CD4-positive, alpha-beta T cell treated with Interleukin-4 for 4 hours (primary cell): ENCODE measurements around the gene FBXL2.
"Not testable (repeated sequence)": the region's sequence is repeated elsewhere in the genome, so short reads cannot be mapped to it uniquely, and the experiment has no call there.

Source experiments
- DNase-seq: peaks from one replicate; pipeline ENCODE4 v3.0.0-alpha.2; 2020

Gene FBXL2

DNA sequence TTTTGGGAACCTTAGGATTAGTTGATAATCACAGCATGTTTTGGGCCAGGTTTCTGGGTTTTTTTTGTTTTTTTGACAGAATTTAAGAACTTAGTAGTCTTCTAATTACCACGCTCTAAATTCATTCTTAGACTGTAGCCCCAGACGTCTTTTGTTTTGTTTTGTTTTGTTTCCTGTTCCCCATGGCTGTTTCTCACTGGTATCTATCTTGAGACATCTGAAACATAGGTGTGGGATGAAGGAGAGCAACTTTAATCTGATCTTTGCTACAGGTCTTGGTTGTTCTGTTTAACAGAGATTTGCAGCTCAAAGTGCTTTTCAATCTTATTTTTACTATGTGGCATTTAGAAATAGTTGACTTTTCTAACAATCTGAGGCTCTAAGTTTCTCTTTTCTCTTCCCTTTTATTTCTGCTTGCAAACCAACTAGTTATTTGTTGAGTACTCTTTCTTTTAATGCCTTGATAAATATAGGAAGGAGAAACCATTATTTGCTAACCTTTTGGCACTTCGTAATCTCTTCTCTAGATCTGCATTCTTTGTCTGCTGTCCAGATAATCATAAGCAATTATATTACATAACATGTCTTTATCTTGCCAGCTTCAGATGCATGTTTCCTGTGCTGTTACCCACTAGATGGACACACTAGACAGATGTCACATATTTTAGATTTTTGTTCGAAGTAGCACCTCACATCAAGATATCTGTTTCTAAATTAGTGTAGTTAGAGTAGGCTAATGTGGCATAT is 40.9 kb downstream of the FBXL2 start:
- no peak for DNase-seq

DNA sequence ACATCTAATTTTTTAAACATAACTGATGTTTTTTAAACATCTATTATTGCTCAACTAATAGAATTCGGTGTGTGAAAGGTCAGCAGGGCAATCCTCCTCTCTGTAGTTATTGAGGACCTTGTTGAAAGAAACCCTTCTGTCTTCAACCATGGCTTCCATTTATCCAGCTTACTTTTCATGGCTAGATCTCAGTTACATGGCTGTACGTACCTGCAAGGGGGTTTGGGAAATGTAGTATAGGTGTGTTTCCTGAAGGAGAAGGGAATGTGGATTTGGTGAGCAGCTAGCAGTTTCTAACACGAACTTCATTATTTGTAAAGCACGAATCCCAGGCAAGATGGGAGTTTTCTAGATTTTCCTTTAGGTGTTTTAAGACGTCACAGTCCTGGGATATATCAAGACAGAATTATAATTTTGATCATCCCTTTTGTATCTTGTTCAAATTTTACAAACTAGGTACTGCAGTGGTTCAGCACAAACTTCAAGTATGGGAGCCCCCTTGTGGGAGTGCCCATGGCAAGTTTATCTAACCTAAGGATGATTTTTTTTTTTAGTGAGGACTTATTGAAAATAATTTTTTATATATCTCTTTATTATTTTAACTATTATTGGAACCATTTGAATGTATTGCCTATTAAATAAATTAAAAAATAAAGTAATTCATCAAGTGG is 41.6 kb downstream of the FBXL2 start:
- no peak for DNase-seq

DNA sequence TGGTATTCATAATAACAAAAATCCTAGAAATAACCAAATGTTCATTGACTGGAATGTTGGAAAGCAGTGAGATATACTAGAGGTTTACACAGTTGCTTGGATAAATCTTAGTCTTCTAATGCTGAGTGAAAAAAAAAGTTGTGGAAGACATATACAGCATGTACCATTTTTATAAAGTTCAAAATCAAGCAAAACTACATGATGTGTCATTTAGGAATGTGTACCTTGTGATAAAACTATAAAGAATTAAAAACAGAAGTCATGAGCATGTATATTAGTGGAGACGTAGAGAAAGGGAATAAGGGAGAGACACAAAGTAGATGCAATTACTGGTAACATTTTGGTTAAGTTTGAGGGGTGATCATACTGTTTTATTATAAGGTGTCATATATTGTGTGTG is 45.2 kb downstream of the FBXL2 start:
- no peak for DNase-seq

DNA sequence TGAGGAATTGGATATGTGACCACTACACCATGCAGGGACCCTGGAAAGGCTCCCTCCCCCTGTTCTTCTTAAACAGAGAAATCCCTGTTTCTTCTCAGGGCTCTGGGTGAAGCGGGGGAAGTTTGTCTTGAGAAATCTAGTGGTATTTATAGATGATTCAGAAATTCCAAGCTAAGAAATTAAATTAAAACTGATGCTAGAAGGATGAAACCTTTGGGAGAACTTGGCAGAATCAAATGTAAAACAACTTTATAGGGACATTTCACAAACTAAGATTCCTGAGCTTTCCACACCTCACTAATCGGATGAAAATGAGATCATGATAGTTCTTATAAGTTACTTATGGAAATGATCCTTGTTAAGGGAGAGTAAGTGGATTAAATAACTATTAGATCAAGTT is 54.2 kb downstream of the FBXL2 start:
- DNase-seq = no peak

DNA sequence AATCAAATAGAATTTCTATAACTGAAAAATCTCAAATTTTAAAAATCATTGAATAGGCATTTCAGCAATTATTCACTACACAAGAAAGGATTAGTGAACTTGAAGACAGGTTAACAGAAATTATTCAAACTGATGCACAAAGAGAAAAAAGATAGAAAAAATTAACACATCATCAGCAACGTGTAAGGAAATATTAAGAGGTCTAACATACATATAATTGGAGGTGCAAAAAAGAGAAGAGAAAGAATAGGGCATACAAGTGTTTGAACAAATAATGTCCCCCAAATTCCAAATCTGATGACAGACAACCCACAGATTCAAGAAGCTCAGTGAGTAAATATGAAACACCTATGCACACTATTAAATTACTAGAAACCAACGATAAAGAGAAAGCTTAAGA is 57.1 kb downstream of the FBXL2 start:
- no peak for DNase-seq

DNA sequence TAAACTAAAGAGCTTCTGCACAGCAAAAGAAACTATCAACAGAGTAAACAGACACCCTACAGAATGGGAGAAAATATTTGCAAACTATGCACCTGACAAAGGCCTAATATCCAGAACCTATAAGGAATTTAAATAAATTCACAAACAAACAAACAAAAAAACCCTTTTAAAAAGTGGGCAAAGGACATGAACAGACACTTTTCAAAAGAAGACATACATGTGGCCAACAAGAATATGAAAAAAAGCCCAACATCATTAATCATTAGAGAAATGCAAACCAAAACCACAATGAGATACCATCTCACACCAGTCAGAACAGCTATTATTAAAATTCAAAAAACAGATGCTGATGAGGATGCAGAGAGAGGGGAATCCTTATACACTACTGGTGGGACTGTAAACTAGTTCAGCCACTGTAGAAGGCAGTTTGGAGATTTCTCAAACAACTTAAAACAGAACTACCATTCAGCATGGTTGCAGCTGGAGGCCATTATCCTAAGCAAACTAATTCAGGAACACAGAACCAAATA is 61.8 kb downstream of the FBXL2 start:
- DNase-seq = not testable (repeated sequence)

DNA sequence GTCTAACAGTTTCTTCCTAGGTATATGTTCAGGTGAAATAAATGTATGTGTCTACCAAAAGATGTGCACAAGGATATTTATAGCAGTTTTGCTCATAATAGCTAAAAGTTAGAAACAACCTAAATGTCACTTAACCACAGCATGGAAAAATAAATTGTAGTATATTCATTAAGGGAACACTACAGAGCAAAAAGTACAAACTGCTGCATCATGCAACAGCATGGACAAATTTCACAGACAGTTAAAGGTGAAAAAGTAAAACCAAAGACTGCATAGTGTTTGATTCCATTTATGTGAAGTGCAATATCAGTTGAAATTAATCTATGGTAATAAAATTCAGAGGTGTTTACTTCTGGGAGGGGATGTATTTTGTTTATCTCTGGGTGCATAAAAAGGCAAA is 62.5 kb downstream of the FBXL2 start:
- no peak for DNase-seq

DNA sequence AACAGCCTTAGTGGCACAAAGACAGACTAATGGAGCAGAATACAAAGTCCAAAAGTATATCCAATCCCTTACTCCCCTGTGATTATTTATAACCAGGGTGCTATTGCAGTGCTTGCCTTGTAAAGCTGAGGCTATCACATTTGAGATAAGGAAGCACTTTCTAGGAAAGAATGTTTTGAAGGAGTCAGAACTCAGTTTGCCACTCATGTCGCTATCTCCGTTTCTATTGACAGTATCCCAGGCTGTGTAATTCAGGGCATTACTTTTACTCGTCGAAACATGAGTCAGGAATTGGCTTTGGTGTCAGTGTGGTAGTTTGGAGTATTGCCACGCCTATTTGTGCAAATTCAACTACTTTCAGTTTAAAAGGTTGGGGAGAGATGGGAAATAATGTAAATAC is 78.4 kb downstream of the FBXL2 start:
- no peak for DNase-seq

- DNase-seq = no peak
These were observed 81.0 kb downstream of the FBXL2 start for GRCh38 chr3:33358172-33358781.

DNA sequence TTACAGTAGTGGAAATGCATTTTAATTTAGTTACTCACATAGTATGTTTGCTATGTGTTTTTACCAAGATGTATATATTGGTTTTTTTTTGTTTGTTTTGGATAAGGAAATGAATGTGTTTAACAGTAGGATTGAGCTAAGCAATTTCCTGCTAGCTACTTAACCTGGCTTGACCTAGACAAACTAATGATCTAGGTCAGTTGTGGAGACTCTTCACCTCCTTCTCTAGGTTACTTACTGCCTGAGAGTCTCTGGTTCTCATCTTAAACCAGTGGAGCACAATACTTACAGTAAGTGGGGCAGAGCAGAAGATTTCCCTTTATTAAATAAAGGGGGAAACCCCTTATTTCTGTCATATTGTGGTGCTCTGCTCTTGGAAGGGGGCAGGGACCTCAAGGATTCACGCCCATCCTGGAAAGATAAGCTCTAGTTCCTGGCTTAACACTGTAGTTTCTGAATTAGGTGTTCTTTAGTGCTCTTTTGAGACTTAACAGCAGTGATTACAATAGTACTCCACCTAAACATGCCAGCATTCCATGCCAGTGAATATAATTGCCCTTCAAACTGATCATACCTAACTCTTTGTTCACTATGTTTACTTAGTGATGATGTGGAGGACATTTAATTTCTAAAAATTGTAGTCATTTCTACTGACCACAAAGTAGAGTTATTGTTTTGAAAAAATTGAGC is 83.0 kb downstream of the FBXL2 start:
- no peak for DNase-seq

DNA sequence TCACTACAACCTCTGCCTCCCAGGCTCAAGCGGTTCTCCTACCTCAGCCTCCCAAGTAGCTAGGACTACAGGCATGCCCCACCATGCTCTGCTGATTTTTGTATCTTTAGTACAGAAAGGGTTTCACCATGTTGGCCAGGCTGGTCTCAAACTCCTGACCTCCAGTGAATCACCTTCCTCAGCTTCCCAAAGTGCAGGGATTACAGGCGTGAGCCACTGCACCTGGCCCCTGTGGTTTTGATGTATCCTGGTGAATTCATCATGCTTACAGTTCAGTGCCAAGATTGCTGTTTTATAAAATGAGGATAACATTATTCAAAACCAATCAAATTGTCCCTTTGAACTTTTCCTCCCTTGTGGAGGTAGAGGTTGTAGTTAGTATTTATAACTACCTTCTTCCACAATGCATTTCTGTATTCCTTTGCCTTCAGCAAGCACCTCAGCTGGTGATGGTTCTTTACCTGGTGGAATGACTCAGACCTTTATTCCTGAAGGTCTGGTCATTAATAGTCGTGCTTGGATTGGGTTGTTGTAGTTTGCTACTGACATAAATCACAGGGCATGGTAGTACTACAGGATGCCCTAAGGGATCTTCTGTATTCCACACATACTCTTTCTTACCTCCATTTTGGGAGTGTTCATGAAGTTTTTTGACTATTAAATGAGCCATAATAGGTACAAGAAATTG is 86.0 kb downstream of the FBXL2 start:
- no peak for DNase-seq

GRCh38 chr3:33364060-33364459 is 86.8 kb downstream of the FBXL2 start:
- DNase-seq = no peak

GRCh38 chr3:33364531-33365128 is 87.4 kb downstream of the FBXL2 start:
- no peak for DNase-seq

DNA sequence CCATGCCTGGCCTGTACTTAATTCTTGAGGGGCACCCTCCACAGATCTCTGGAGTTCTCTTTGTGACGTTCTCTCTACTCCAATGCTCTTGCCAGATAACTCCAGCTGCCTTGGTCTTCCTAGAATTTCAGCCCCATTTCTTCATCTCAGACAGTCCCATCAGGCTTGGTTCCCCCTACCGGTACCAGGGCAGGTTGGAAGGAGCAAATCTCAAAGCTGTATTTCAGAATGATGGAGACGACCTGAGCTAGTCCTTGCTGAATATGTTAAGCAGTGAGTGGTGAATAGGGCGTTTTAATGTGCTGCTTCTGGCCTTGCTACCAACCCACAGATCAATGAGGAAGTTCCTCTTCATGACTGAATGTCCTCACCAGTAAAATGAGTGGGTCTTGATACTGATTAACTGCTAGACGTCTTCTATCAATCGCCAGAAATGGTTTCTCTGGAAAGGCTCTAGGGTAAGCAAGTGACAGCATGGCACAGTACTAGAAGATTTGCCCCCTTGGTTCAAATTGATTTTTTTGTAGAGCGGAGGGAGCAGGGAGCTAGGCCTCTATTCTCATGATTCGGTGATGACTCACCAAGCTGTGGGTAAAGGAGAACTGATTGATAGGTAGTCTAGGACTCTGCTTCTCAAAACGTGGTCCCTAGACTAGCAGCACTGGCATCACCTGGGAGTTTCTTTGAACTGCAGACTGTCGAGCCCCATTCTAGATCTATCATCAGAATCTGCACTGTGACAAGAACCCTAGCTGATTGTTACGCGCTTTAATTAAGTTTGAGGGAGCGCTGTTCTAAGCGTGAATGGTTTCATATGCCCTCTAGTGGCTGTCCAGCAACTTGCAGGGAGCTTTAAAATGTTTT is 95.2 kb downstream of the FBXL2 start:
- peak; percentile 62 for DNase-seq

- no peak for DNase-seq
These were observed 95.8 kb downstream of the FBXL2 start for GRCh38 chr3:33373082-33373437.

DNA sequence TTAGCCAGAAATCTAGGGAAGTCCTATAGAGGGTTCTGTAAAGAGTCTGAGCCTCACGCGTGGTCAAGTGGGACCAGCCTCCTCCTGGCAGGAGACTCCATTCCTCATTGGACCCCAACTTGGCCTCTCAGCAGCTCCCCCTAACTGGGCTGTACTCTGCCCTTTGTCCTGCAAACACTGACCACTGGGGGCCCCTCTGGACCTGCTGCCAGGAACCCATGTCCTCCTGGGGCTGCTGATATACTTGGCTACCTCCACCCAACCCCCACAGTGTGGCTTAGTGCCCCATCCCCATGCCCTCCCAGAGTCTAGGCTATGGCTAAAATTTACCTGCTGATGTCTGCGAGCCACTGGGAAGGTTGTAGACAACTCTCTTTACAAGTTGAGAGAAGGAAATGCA is 100.2 kb downstream of the FBXL2 start:
- no peak for DNase-seq

DNA sequence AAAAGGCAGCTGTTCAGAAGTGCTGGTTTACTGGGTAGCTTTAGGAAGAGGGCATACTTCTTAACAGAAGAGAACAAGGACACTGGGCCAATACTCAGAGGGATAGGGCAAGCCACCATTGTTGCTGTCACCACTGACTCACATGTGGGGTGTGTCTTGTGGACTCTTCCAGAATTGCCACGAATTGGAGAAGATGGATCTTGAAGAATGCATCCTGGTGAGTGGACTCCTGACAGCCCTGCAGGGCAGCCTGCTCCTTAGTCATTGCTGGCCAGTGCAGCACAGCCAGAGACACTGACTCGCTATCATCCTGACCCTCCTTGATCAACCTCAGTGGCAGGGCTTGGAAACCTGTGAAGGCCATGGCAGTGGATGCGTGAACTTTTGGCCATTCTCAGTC is 100.7 kb downstream of the FBXL2 start:
- no peak for DNase-seq

GRCh38 chr3:33380653-33381052 is 103.4 kb downstream of the FBXL2 start:
- no peak for DNase-seq

GRCh38 chr3:33383951-33384350 is 106.7 kb downstream of the FBXL2 start:
- no peak for DNase-seq

DNA sequence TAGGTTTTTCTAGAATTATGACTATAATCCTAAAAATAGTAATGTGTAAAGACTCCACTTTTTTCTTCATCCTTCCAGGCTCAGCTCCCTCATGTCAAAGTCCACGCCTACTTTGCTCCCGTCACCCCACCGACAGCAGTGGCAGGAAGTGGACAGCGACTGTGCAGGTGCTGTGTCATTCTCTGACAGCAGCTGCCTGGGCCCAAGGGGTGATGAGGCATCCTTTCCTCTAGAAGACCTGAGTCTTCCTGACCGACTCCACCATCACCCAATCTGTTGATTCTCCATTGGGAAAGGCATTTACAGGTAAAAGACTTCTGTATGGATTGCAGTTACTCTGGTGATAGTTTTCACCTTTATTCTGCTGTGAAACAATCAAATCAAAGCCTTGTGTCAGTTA is 108.2 kb downstream of the FBXL2 start:
- DNase-seq = peak; percentile 5

GRCh38 chr3:33386631-33387030 is 109.4 kb downstream of the FBXL2 start:
- DNase-seq = no peak
